ENCODE measurements around the gene TMPRSS12.
"Not testable (repeated sequence)": the region's sequence is repeated elsewhere in the genome, so short reads cannot be mapped to it uniquely, and the experiment has no call there.

TMPRSS12 gene

GRCh38 chr12:50842637-50843493 lies at the start of gene TMPRSS12:
TMPRSS12 (plus strand) TSS chr12:50842926; CDS start chr12:50842965, 39 bp downstream.
- DNase-seq: peak in 4 of 56 donors; percentile 3 to 12 (median 4)

- no peak for DNase-seq
Measured at GRCh38 chr12:50799908-50800307, 42.8 kb upstream of the TMPRSS12 start.

DNA sequence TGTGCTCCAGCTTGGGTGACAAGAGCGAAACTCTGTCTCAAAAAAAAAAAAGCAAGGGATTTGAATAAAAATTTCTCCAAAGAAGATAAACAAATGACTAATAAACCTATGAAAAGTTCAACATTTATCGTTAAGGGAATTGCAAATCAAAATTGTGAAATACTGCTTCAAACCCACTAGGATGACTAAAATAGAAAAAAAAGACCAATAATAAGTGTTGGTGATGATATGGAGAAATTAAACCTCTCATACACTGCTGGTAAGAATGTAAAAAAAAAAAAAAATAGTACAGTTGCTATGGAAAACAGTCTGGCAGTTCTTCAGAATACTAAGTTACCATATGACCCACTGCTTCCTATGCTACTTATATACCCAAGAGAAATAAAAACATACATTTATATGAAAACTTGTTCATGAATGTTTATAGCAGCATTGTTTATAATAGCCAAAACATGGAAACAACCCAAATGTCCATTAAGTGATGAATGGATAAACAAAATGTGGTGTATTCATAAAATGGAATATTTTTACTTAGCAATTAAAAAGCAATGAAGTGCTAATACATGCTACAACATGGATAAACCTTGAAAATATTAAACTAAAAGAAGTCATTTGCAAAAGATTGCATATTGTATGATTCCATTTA lies 39.4 kb upstream of the TMPRSS12 start:
- DNase-seq: no peak

DNA sequence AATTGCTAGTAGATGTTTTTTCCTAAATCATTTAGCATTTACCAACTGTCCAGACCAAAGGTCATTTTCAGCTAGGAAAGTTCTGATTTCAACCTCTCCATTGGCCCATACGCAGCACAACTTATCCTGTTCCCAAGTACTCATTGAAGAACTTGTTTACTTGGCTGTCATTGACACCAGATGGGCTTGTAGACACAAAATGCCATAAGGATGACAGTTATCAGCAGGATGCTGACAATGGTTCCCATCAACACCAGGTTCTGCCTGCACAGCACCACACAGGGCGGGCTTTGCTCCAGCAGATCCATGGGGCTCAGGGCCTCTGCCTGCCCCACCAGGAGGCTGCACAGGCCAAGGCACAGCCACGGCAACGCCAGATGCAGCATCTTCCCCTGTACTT lies 36.5 kb upstream of the TMPRSS12 start:
- DNase-seq: no peak

DNA sequence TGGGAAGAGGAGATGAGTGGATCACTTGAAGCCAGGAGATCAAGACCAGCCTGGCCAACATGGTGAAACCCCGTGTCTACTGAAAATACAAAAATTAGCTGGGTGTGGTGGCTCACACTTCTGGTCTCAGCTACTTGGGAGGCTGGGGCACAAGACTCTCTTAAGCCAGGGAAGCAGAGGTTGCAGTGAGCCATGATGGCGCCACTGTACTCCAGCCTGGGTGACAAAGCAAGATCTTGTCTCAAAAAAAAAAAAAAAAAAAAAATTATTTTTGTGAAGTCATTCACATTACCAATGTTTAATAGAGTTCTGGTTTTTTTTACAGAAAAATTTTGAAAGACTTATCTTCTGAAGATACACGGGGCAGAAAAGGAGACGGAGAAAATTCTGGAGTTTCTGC lies 33.6 kb upstream of the TMPRSS12 start:
- not testable (repeated sequence) for DNase-seq

GRCh38 chr12:50814921-50815320 lies 27.8 kb upstream of the TMPRSS12 start:
- not testable (repeated sequence) for DNase-seq

GRCh38 chr12:50820177-50820576 lies 22.5 kb upstream of the TMPRSS12 start:
- DNase-seq: no peak

DNA sequence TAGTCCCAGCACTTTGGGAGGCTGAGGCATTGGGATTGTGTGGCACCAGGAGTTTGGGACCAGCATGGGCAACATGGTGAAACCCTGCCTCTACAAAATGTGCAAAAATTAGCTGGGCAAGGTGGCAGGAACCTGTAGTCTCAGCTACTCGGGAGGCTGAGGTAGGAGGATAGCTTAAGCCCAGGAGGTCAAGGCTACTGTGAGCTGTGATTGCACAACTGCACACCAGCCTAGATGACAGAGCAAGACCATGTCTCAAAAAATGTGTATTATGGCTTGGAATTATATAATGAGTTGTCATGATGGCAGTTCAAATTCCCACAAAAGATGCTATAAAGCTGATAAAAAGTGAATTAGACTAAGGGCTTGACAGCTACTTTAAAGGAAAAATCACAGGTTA lies 20.6 kb upstream of the TMPRSS12 start:
- DNase-seq: no peak

GRCh38 chr12:50823724-50824123 lies 19.0 kb upstream of the TMPRSS12 start:
- not testable (repeated sequence) for DNase-seq

DNA sequence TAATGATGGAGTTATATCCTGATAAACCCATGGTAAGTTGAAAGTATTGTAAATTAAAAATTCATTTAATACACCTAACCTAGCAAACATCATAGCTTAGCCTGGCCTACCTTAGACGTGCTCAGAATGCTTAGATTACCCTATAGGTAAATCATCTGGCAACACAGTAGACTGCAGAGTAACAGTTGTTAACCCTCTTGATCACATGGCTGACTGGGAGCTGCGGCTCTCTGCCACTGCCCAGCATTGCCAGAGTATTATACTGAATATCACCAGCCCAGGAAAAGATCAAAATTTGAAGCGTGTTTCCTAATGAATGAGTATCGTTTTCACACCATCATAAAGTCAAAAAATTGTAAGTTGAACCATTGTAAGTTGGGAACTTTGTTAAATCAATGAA lies 17.8 kb upstream of the TMPRSS12 start:
- DNase-seq: no peak

DNA sequence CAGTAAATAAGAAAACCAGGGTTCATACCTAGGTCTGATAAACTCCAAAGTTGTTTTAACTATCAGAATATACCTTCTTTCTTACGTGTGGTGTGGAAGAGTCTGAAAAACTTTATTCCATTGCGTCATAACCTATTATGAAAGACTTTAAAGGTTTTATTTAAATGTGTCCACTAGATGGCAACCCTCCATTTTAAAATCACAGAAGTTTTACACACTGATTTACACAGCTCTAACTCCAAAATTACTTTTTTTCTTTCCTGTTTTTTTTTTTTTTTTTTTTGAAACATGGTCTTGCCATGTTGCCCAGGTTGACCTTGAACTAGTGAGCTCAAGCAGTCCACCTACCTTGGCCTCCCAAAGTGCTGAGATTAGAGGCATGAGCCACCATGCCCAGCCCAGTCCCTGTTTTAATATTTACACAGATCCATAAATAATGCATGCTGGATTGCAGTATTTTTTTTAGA lies 17.3 kb upstream of the TMPRSS12 start:
- DNase-seq: peak in 1 of 56 donors; percentile 2

DNA sequence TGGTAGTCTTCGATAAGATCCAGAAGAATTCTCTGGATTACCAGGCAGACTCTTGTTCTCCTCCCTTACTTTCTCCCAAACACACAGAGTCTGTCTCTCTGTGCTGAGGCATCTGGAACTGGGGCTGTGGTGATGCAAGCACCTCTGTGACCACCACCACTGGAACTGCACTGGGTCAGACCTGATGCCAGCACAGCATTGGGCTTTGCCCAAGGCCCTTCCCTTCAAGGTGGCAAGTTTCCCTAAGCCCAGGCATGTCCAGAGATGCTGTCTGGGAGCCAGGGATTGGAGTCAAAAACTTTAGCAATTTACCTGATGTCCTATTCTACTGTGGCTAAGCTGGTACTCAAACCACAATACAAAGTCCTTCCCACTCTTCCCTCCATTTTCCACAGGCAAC lies 14.6 kb upstream of the TMPRSS12 start:
- no peak for DNase-seq

GRCh38 chr12:50828886-50829285 lies 13.8 kb upstream of the TMPRSS12 start:
- DNase-seq: peak in 2 of 56 donors; percentile 4 to 18

- DNase-seq: not testable (repeated sequence)
Measured at GRCh38 chr12:50833801-50834200, 8.9 kb upstream of the TMPRSS12 start.

DNA sequence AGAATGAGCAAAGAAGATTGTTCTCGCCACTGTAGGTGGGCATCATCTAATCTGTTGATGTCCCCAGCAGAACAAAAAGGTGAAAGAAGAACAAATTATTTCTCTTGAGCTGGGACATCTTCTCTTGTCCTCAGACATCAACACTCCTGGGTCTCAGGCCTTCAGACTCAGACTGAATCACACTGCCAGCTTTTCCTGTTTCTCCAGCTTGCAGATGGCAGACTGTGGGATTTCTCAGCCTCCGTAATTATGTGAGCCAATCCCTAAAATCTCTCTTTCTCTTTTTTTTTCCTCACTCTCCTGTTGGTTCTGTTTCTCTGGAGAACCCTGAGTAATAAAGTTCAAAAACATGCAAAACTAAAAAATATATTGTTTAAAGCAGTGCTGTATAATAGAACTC lies 3.7 kb upstream of the TMPRSS12 start:
- no peak for DNase-seq

DNA sequence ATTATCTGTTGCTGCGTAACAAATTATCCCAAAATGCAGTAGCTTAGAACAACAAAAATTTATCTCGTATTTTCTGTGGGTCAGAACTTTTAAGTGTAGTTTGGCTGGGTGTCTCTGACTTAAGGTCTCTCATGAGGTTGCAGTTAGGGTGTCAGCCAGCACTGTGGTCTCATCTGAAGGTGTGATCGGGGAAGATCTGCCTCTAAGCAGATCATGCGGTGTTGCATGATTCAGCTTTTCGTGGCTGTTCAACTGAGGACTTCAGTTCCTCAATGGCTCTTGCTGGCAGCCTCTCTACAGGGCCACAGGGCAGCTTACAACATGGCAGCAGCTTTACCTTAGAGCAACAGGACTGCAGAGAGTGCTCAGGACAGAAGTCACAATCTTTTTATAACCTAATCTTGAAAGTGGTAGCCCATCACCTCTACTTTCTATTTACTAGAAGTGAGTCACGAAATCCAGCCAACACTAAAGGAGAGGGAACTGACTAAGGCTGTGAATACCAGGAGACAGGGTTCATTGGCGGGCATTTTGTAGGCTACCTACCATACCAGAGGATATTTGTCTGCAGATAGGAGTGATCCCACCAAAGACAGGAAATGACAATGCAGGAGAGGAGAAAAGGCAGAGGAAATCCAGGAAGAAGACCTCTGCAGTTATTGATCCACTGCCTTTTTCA lies 1.8 kb upstream of the TMPRSS12 start:
- DNase-seq: no peak

DNA sequence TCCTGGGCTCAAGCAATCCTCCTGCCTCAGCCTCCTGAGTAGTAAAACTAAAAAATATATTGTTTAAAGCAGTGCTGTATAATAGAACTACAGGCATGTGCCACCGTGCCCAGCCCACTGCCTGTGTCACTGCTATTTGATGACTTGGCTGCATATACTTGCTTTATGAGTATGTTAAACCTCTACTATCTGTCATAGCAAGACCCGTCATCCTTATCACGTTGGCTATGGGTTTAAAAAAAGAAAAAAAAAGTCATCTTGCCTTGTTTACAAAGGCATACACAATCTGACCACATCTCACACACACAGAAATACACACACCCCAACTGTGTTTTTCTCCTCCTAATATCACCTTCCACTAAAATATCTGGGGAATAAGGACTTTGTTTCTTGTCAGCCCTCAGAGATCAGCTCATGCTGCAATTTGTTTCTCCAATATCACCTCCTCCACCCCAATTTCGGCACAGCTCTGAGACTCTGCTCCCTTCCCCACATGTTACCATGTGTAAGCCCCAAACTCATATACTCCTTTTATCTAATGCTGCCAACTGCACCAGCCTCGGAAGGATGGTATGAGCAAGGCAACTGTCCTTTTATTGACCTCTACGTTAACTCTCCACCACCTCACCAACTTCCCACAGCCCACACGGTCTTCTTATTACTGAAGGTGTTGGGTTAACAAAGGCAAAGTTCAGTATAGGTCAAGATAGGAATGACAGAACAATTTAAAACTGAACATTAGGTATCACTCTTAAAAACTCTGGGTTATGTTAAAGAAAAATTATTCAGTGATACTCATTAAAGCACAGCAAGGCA lies 802 bp upstream of the TMPRSS12 start:
- DNase-seq: no peak

GRCh38 chr12:50845021-50845647 lies 2.4 kb downstream of the TMPRSS12 start:
- no peak for DNase-seq

DNA sequence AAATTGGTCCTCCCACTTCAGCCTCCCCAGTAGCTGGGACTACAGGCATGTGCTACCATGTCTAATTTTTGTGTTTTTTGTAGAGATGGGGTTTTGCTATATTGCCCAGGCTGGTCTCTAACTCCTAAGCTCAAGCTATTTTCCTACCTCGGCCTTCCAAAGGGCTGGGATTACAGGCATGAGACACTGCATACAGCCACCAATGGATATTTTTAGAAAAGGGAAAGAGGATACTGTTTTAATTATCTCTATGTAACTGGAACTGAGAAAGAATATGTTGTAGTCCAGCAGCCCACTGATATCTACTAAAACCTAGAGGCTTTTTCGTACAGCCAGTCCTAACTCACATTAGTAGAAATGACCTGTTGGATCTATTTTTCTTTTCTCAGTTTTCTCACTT lies 6.2 kb downstream of the TMPRSS12 start:
- no peak for DNase-seq

DNA sequence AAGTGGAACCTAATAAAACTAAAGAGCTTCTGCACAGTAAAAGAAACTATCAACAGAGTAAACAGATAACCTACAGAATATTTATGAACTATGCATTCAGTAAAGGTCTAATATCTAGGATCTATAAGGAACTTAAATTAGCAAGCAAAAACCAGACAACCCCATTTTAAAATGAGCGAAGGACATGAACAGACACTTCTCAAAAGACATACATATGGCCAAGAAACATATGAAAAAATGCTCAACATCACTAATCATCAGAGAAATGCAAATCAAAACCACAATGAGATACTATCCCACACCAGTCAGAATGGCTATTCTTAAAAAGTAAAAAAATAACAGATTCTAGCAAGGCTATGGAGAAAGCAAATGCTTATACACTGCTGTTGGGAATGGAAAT lies 12.5 kb downstream of the TMPRSS12 start:
- DNase-seq: not testable (repeated sequence)

GRCh38 chr12:50855679-50856078 lies 13.0 kb downstream of the TMPRSS12 start:
- not testable (repeated sequence) for DNase-seq
